DOHH2 (cell line): Measurements from ENCODE around the gene PTGFRN.

Experiments used
- EZH2phosphoT487 ChIP-seq: fragments of 200-600 bp; sonication (generic); IDR thresholded peaks from 2 replicates; pipeline ENCODE4 v1.6.1; 2017; ENCODE audit warnings: borderline replicate concordance, mild to moderate bottlenecking, antibody characterized with exemption, low read length, moderate library complexity, mixed read lengths
- TF ChIP-seq, protein P1 (sequence below): fragments of 200-600 bp; sonication (generic); IDR thresholded peaks from one replicate; pipeline ENCODE4 v1.5.1; 2014; ENCODE audit warnings: antibody characterized with exemption, mild to moderate bottlenecking, low read depth, low read length; ENCODE audit not compliant: poor library complexity, severe bottlenecking

GRCh38 chr1:116972674-116973030, 62.9 kb downstream of the PTGFRN start:
- TF ChIP-seq EZH2phosphoT487 = no peak
- TF ChIP-seq, protein P1, sequence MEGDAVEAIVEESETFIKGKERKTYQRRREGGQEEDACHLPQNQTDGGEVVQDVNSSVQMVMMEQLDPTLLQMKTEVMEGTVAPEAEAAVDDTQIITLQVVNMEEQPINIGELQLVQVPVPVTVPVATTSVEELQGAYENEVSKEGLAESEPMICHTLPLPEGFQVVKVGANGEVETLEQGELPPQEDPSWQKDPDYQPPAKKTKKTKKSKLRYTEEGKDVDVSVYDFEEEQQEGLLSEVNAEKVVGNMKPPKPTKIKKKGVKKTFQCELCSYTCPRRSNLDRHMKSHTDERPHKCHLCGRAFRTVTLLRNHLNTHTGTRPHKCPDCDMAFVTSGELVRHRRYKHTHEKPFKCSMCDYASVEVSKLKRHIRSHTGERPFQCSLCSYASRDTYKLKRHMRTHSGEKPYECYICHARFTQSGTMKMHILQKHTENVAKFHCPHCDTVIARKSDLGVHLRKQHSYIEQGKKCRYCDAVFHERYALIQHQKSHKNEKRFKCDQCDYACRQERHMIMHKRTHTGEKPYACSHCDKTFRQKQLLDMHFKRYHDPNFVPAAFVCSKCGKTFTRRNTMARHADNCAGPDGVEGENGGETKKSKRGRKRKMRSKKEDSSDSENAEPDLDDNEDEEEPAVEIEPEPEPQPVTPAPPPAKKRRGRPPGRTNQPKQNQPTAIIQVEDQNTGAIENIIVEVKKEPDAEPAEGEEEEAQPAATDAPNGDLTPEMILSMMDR = no peak
